Smooth muscle cell (in vitro differentiated cells): ENCODE data around the gene ZBTB7C. TPM values are rescaled to one million over a fixed set of nuclear protein-coding genes. Genes with fewer than 3 reads are reported as not detected.

ENCODE experiments used
- DNase-seq: peaks from one replicate; lab custom pipeline; 2025; ENCODE audit not compliant: unreplicated experiment; lab: John Stamatoyannopoulos, UW
- H2AFZ ChIP-seq: fragments of 200-600 bp; sonication (generic); 2 replicates; pipeline ENCODE4 v1.6.0; 2016; ENCODE audit warnings: antibody characterized with exemption, low read depth, mild to moderate bottlenecking
- H3F3A ChIP-seq: fragments of 200-600 bp; sonication (generic); 2 replicates; pipeline ENCODE4 v1.6.0; 2017; ENCODE audit warnings: antibody characterized with exemption, low read depth
- H3K27ac ChIP-seq: fragments of 200-600 bp; sonication (generic); 2 replicates; pipeline ENCODE4 v1.5.1; 2016; ENCODE audit warnings: low read depth, mild to moderate bottlenecking
- H3K27me3 ChIP-seq: fragments of 200-600 bp; sonication (generic); 2 replicates; pipeline ENCODE4 v1.6.1; 2016; ENCODE audit warnings: low read depth, mild to moderate bottlenecking
- H3K36me3 ChIP-seq: fragments of 200-600 bp; sonication (generic); 2 replicates; pipeline ENCODE4 v1.5.1; 2016; ENCODE audit warnings: low read depth
- H3K4me1 ChIP-seq: fragments of 200-600 bp; sonication (generic); 2 replicates; pipeline ENCODE4 v1.5.1; 2016; ENCODE audit warnings: low read depth
- H3K4me2 ChIP-seq: fragments of 200-600 bp; sonication (generic); 2 replicates; pipeline ENCODE4 v1.6.0; 2016; ENCODE audit warnings: mild to moderate bottlenecking
- H3K4me3 ChIP-seq: fragments of 200-600 bp; sonication (generic); 2 replicates; pipeline ENCODE4 v1.5.1; 2016; ENCODE audit warnings: mild to moderate bottlenecking
- H3K79me2 ChIP-seq: fragments of 200-600 bp; sonication (generic); 2 replicates; pipeline ENCODE4 v1.6.0; 2016; ENCODE audit warnings: low read depth, mild to moderate bottlenecking
- H3K9ac ChIP-seq: fragments of 200-600 bp; sonication (generic); 2 replicates; pipeline ENCODE4 v1.6.0; 2016; ENCODE audit warnings: low read depth
- H3K9me3 ChIP-seq: fragments of 200-600 bp; sonication (generic); replicated peaks from 2 replicates; pipeline ENCODE4 v1.5.1; 2016; ENCODE audit warnings: low read depth
- H4K20me1 ChIP-seq: fragments of 200-600 bp; sonication (generic); 2 replicates; pipeline ENCODE4 v1.6.0; 2016; ENCODE audit warnings: low read depth
- CTCF ChIP-seq: fragments of 200-600 bp; sonication (generic); IDR thresholded peaks from 2 replicates; pipeline ENCODE4 v1.5.1; 2017; ENCODE audit warnings: borderline replicate concordance, mild to moderate bottlenecking, antibody characterized with exemption; ENCODE audit not compliant: insufficient read depth, poor library complexity, severe bottlenecking
- WGBS: methylation state at CpG from one replicate; pipeline ENCODE4 v1.1.7; 2016; ENCODE audit warnings: low lambda C conversion rate; 5-methylcytosine and 5-hydroxymethylcytosine counted together
- polyA plus RNA-seq: library from polyadenylated mRNA; unstranded; fragments of >200 nt; fragmentation: Nextera tagmentation; extraction: Ambion mirVana; gene quantifications from 2 replicates; pipeline ENCODE4 v1.2.1, GENCODE V29; 2016
- total RNA-seq: library from RNA; depleted of rRNA; stranded (reverse); fragments of >200 nt; gene quantifications from 2 replicates; pipeline ENCODE4 v1.2.3, GENCODE V29; 2014

The ZBTB7C gene
- total and polyA plus RNA-seq, 2 experiments from 2014 or later, result 0.48 to 0.63 TPM

GRCh38 chr18:48020337-48021250 is 388.6 kb downstream of the ZBTB7C start:
- Histone ChIP-seq H3K9me3 (no peaks in the 10 kb centered on the region), H4K20me1 (no peaks in the 10 kb centered on the region), H3K4me3 (no peak overlapping the region), H3K9ac (no peak overlapping the region), H3K36me3 (no peaks in the 10 kb centered on the region), H2AFZ (no peak overlapping the region), H3K27me3 (peaks cover 8% of the 10 kb centered on the region), H3K4me2 (no peak overlapping the region), H3K79me2 (no peaks in the 10 kb centered on the region), H3K4me1 (peaks cover 3% of the 10 kb centered on the region), H3F3A (no peaks in the 10 kb centered on the region), H3K27ac (no peak overlapping the region)
- DNase-seq, result no peak
- no peak for TF ChIP-seq CTCF
- WGBS, result 81% methylated on average over 2 of the region's 8 CpGs

GRCh38 chr18:48019557-48020325 is 389.4 kb downstream of the ZBTB7C start:
- Histone ChIP-seq H3F3A (no peaks in the 10 kb centered on the region), H3K9ac (no peak overlapping the region), H3K27me3 (peaks cover 8% of the 10 kb centered on the region), H3K9me3 (no peaks in the 10 kb centered on the region), H3K4me2 (no peak overlapping the region), H3K36me3 (no peaks in the 10 kb centered on the region), H3K79me2 (no peaks in the 10 kb centered on the region), H3K4me3 (no peak overlapping the region), H4K20me1 (no peaks in the 10 kb centered on the region), H2AFZ (no peak overlapping the region), H3K27ac (no peak overlapping the region), H3K4me1 (peaks cover 3% of the 10 kb centered on the region)
- no peak for DNase-seq
- 75% methylated on average over 6 of the region's 6 CpGs for WGBS
- no peak for TF ChIP-seq CTCF

- H3K36me3 ChIP-seq, result no peaks in the 10 kb centered on the region
- WGBS, result 73% methylated on average over 3 of the region's 3 CpGs
Measured at GRCh38 chr18:48018851-48019250, 390.3 kb downstream of the ZBTB7C start.

More at GRCh38 chr18:48018851-48019250, 390.3 kb downstream of the ZBTB7C start:
- no peak overlapping the region for H3K4me2 ChIP-seq
- no peaks in the 10 kb centered on the region for H3K79me2 ChIP-seq
- H3K4me3 ChIP-seq, result no peak overlapping the region
- H3K27me3 ChIP-seq, result peaks cover 8% of the 10 kb centered on the region
- no peak for TF ChIP-seq CTCF
- H3F3A ChIP-seq, result no peaks in the 10 kb centered on the region
- no peak overlapping the region for H2AFZ ChIP-seq
- no peak overlapping the region for H3K9ac ChIP-seq
- no peak for DNase-seq
- H3K9me3 ChIP-seq, result no peaks in the 10 kb centered on the region
- peaks cover 3% of the 10 kb centered on the region for H3K4me1 ChIP-seq
- no peak overlapping the region for H3K27ac ChIP-seq
- H4K20me1 ChIP-seq, result no peaks in the 10 kb centered on the region
